Measurements from ENCODE around the gene RECQL5. TPM values are rescaled to one million over a fixed set of nuclear protein-coding genes. Genes with fewer than 3 reads are reported as not detected.

The RECQL5 gene
- total RNA-seq, 4 donors from 2014 or later, result 23.2 to 51.9 (median 34.7) TPM

DNA sequence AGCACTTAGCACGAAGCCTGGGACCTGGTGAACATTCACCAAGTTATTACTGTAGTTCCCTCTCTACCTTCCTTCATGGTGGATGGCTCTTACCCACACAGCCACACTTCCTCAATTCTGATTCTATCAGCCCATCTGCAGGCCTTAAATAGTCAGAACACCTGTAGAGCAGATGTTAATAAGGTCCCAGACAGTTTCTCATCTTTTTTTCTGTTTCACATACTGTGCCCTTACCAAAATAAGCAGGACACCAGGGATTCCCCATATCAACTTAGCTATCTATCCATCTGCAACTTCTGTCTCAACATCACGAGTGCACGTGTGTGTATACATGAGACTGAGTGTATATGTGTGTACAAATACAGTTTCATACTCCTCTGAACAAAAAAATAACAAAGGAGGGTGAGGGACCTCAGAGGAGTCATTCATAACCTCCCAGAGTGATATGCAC is 2.8 kb downstream of the RECQL5 start:
- TF ChIP-seq, protein P1, sequence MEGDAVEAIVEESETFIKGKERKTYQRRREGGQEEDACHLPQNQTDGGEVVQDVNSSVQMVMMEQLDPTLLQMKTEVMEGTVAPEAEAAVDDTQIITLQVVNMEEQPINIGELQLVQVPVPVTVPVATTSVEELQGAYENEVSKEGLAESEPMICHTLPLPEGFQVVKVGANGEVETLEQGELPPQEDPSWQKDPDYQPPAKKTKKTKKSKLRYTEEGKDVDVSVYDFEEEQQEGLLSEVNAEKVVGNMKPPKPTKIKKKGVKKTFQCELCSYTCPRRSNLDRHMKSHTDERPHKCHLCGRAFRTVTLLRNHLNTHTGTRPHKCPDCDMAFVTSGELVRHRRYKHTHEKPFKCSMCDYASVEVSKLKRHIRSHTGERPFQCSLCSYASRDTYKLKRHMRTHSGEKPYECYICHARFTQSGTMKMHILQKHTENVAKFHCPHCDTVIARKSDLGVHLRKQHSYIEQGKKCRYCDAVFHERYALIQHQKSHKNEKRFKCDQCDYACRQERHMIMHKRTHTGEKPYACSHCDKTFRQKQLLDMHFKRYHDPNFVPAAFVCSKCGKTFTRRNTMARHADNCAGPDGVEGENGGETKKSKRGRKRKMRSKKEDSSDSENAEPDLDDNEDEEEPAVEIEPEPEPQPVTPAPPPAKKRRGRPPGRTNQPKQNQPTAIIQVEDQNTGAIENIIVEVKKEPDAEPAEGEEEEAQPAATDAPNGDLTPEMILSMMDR (IDR thresholded peaks at IDR 0.05), result no peak
- no peak for TF ChIP-seq POLR2A (IDR thresholded peaks at IDR 0.05)
- TF ChIP-seq EP300 (IDR thresholded peaks at IDR 0.05), result no peak
- Histone ChIP-seq H3K4me1 (peaks cover 0 to 26% (median 17%) of the 10 kb centered on the region in 4 donors), H3K27ac (no peak overlapping the region), H3K4me3 (no peak overlapping the region), H3K27me3 (no peaks in the 10 kb centered on the region), H3K9me3 (no peaks in the 10 kb centered on the region), H3K36me3 (peaks cover 4 to 56% (median 5%) of the 10 kb centered on the region in 3 donors)
- no peak for DNase-seq (ENCODE audit: low spot score in 2 of 2)
- WGBS, 2 donors, result 83 to 91% methylated on average over 3 of the region's 3 CpGs

DNA sequence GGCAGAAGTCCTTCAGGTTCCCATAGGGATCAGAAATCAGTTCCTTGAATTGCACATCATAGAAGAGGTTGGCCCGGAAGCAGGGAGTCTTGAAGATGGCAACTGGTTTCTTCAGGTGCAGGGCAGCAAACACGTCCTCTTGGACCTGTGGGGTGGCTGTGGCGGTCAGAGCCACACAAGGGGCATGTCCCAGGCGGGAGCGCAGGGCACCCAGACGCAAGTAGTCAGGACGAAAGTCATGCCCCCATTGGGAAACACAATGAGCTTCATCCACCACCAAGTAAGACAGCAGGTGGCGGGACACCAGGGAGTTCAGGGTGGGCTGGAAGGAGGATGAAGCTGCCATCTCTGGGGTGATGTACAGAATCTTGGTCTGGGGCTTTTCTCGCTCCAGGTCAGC is 4.4 kb downstream of the RECQL5 start:
- Histone ChIP-seq H3K27me3 (no peaks in the 10 kb centered on the region), H3K4me1 (peaks cover 0 to 12% (median 8%) of the 10 kb centered on the region in 4 donors), H3K4me3 (no peak overlapping the region), H3K36me3 (peaks cover 0 to 65% (median 4%) of the 10 kb centered on the region in 3 donors), H3K27ac (no peak overlapping the region), H3K9me3 (no peaks in the 10 kb centered on the region)
- WGBS, 2 donors, result 91 to 94% methylated on average over 9 of the region's 9 CpGs
- no peak for TF ChIP-seq EP300 (IDR thresholded peaks at IDR 0.05)
- TF ChIP-seq, protein P1 (IDR thresholded peaks at IDR 0.05), result no peak
- TF ChIP-seq POLR2A (IDR thresholded peaks at IDR 0.05), result no peak
- no peak for DNase-seq (ENCODE audit: low spot score in 2 of 2)

DNA sequence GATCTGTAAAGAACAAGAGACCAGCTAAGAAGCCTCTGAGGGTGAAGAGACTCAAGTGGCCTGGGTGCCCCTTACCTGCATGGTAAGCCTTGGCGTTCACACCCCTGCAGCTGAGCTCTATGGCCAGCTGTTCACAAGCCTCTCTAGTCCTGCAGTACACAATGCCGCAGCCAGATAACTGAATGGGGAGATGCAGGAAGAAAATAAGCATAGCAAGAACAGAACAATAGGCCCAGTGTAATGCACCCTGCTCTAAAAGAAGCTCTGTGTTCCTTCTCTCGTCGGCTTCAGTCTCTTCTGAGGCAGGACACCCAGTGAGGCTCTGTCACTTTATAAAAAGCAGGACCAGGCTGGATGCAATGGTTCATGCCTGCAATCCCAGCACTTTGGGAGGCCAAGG is 5.4 kb downstream of the RECQL5 start:
- peaks cover 0 to 75% (median 4%) of the 10 kb centered on the region in 3 donors for H3K36me3 ChIP-seq
- WGBS, 2 donors, result 53 to 65% methylated on average over 4 of the region's 4 CpGs
- no peaks in the 10 kb centered on the region for H3K27me3 ChIP-seq
- peaks cover 0 to 9% (median 8%) of the 10 kb centered on the region in 4 donors for H3K4me1 ChIP-seq
- no peak overlapping the region for H3K27ac ChIP-seq
- DNase-seq (ENCODE audit: low spot score in 2 of 2), result no peak
- no peaks in the 10 kb centered on the region for H3K9me3 ChIP-seq
- TF ChIP-seq EP300 (IDR thresholded peaks at IDR 0.05), result no peak
- TF ChIP-seq, protein P1 (IDR thresholded peaks at IDR 0.05), result no peak
- TF ChIP-seq POLR2A (IDR thresholded peaks at IDR 0.05), result no peak
- no peak overlapping the region for H3K4me3 ChIP-seq

DNA sequence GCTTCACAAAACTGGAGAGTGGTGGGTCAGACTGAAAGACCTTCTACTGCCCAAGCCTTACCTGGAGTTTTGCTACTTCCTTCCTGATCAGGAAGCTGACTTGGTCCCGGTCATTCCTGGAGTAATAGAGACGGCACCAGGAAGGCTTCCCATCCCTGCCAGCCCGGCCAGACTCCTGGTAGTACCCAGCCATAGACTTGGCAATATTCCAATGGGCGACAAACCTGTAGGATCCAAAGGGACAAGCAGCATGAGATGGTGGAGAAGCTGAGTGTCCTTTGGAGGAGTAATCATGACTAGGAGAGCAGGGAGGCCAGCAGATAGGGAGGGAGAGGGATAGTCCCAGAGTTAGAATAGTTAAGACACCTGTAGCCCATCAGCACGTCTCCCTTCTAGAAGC is 8.7 kb downstream of the RECQL5 start:
- Histone ChIP-seq H3K4me3 (no peak overlapping the region), H3K4me1 (no peaks in the 10 kb centered on the region), H3K9me3 (no peaks in the 10 kb centered on the region), H3K27me3 (no peaks in the 10 kb centered on the region), H3K27ac (no peak overlapping the region), H3K36me3 (peaks cover 0 to 89% (median 4%) of the 10 kb centered on the region in 3 donors)
- no peak for TF ChIP-seq EP300 (IDR thresholded peaks at IDR 0.05)
- no peak for TF ChIP-seq POLR2A (IDR thresholded peaks at IDR 0.05)
- TF ChIP-seq, protein P1 (IDR thresholded peaks at IDR 0.05), result no peak
- 82 to 89% methylated on average over 5 of the region's 5 CpGs for WGBS, 2 donors
- DNase-seq (ENCODE audit: low spot score in 2 of 2), result no peak

DNA sequence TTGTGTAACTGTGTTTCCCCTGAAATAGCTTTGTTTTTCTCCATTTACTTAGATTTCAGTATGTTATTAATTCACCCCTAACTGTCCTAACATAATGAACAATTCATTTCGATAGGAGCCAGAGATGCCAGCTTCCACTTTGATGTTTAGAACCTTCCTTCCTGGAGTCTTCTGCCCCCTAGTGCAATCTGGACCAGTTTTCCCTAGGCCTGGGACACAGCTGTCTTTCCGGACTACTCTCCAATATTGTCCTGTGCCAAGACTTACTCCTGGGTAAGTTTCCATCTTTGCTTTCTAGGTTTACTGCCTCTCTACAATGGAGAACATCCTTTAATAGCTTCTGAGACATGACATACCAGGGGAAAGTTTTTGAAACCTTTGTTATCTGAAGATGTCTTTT is 12.8 kb downstream of the RECQL5 start:
- H3K4me1 ChIP-seq, result peaks cover 0 to 26% (median 0%) of the 10 kb centered on the region in 4 donors
- H3K27me3 ChIP-seq, result no peaks in the 10 kb centered on the region
- peaks cover 0 to 89% (median 10%) of the 10 kb centered on the region in 3 donors for H3K36me3 ChIP-seq
- no peak overlapping the region for H3K4me3 ChIP-seq
- TF ChIP-seq POLR2A (IDR thresholded peaks at IDR 0.05) (no peak), EP300 (IDR thresholded peaks at IDR 0.05) (no peak)
- TF ChIP-seq, protein P1 (IDR thresholded peaks at IDR 0.05), result no peak
- DNase-seq (ENCODE audit: low spot score in 2 of 2), result no peak
- no peak overlapping the region for H3K27ac ChIP-seq
- no peaks in the 10 kb centered on the region for H3K9me3 ChIP-seq
- WGBS, 2 donors, result 21 to 29% methylated on average over 2 of the region's 2 CpGs

Data from tibial nerve (tissue), 4 donors.